ENCODE results near the gene CLDN5. TPM values are rescaled to one million over a fixed set of nuclear protein-coding genes. Genes with fewer than 3 reads are reported as not detected.

The CLDN5 gene
- total RNA-seq, 1 donor from 2014 or later, result not detected

DNA sequence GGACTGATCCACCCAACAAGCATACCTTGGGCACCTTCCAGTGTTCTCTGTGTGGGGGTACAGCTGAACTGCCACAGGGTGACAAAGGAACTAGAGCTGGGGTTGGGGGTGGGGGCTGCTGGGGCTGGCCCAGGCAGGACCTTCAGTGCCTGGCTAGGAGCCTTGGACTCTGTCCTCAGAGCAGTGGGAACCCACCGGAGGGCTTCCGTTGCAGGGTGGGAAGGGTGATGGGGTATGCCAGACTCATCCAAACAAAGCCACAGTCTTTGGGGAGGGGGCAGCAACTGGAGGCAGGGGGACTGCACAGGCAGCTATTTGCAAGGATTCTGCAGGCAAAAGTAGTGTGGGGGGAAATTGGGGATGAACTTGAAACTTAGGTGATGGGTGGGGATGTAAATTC, 35.7 kb upstream of the CLDN5 start:
- FAIRE-seq, result no peak
- Histone ChIP-seq H3K4me1 (ENCODE audit: insufficient read depth, low read length) (no peaks in the 10 kb centered on the region), H2AFZ (ENCODE audit: low read depth, low read length) (no peak overlapping the region), H3K4me3 (ENCODE audit: insufficient read depth, low read depth, low read length) (no peak overlapping the region), H3K9ac (ENCODE audit: low read length) (no peak overlapping the region), H3K9me3 (ENCODE audit: insufficient read depth, low read depth, low read length) (no peaks in the 10 kb centered on the region), H3K27me3 (ENCODE audit: insufficient read depth, low read length) (no peaks in the 10 kb centered on the region), H3K27ac (ENCODE audit: low read depth, low read length) (no peak overlapping the region), H3K79me2 (ENCODE audit: insufficient read depth, low read length) (no peaks in the 10 kb centered on the region), H3K36me3 (ENCODE audit: insufficient read depth, low read length) (no peaks in the 10 kb centered on the region), H4K20me1 (ENCODE audit: insufficient read depth, low read length) (no peaks in the 10 kb centered on the region), H3K4me2 (ENCODE audit: low read length) (no peak overlapping the region)
- Mint-ChIP-seq H3K4me3 (ENCODE audit: unreplicated experiment) (no peak overlapping the region), H3K36me3 (ENCODE audit: low read depth, unreplicated experiment) (no peaks in the 10 kb centered on the region), H3K27me3 (ENCODE audit: low read depth, unreplicated experiment) (peaks cover 5% of the 10 kb centered on the region), H3K9me3 (ENCODE audit: unreplicated experiment) (no peaks in the 10 kb centered on the region), H3K27ac (ENCODE audit: unreplicated experiment) (no peak overlapping the region), H3K4me1 (ENCODE audit: low read depth, unreplicated experiment) (peaks cover 6% of the 10 kb centered on the region)
- TF ChIP-seq CTCF (IDR thresholded peaks at IDR 0.05; ENCODE audit: insufficient read depth, low read depth, low read length), result no peak
- no peak for TF ChIP-seq EZH2 (IDR thresholded peaks at IDR 0.05; ENCODE audit: insufficient read depth, low read length)
- no peak for DNase-seq (ENCODE audit: low read depth)

DNA sequence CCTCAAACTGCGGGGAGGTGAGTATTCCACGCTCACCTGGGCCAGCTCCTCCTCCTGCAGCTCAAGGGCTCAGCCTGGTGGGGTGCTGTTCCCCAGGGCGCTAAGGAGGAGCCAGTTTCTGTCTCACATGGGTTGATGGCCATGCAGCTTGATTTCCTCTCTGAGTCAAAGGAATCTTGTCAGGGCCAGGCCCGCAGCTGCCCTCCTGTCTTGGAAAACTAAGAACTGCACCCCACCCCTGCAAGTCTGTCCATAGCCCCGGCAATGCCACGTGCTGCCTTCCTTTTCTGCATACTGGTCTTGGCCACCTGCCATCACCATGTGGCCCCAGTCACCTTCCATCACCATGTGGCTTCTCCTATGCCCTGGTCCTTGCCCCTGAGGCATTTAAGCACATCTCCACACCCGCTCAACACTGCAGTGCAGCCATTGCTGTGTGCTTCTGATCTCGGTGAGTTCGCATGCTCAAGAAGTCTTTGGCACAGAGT, 35.2 kb upstream of the CLDN5 start:
- no peaks in the 10 kb centered on the region for H3K4me1 ChIP-seq (ENCODE audit: insufficient read depth, low read length)
- DNase-seq (ENCODE audit: low read depth) (no peak), FAIRE-seq (no peak)
- H3K4me1 Mint-ChIP-seq (ENCODE audit: low read depth, unreplicated experiment), result peaks cover 6% of the 10 kb centered on the region
- H3K79me2 ChIP-seq (ENCODE audit: insufficient read depth, low read length), result no peaks in the 10 kb centered on the region
- no peak overlapping the region for H3K9ac ChIP-seq (ENCODE audit: low read length)
- H3K4me2 ChIP-seq (ENCODE audit: low read length), result no peak overlapping the region
- H3K9me3 ChIP-seq (ENCODE audit: insufficient read depth, low read depth, low read length), result no peaks in the 10 kb centered on the region
- no peaks in the 10 kb centered on the region for H3K27me3 ChIP-seq (ENCODE audit: insufficient read depth, low read length)
- peaks cover 5% of the 10 kb centered on the region for H3K27me3 Mint-ChIP-seq (ENCODE audit: low read depth, unreplicated experiment)
- no peaks in the 10 kb centered on the region for H3K36me3 Mint-ChIP-seq (ENCODE audit: low read depth, unreplicated experiment)
- H3K36me3 ChIP-seq (ENCODE audit: insufficient read depth, low read length), result no peaks in the 10 kb centered on the region
- no peaks in the 10 kb centered on the region for H4K20me1 ChIP-seq (ENCODE audit: insufficient read depth, low read length)
- no peak overlapping the region for H3K4me3 Mint-ChIP-seq (ENCODE audit: unreplicated experiment)
- no peak overlapping the region for H3K27ac ChIP-seq (ENCODE audit: low read depth, low read length)
- no peak overlapping the region for H3K4me3 ChIP-seq (ENCODE audit: insufficient read depth, low read depth, low read length)
- no peaks in the 10 kb centered on the region for H3K9me3 Mint-ChIP-seq (ENCODE audit: unreplicated experiment)
- no peak overlapping the region for H3K27ac Mint-ChIP-seq (ENCODE audit: unreplicated experiment)
- no peak overlapping the region for H2AFZ ChIP-seq (ENCODE audit: low read depth, low read length)
- TF ChIP-seq EZH2 (IDR thresholded peaks at IDR 0.05; ENCODE audit: insufficient read depth, low read length) (no peak), CTCF (IDR thresholded peaks at IDR 0.05; ENCODE audit: insufficient read depth, low read depth, low read length) (no peak)

DNA sequence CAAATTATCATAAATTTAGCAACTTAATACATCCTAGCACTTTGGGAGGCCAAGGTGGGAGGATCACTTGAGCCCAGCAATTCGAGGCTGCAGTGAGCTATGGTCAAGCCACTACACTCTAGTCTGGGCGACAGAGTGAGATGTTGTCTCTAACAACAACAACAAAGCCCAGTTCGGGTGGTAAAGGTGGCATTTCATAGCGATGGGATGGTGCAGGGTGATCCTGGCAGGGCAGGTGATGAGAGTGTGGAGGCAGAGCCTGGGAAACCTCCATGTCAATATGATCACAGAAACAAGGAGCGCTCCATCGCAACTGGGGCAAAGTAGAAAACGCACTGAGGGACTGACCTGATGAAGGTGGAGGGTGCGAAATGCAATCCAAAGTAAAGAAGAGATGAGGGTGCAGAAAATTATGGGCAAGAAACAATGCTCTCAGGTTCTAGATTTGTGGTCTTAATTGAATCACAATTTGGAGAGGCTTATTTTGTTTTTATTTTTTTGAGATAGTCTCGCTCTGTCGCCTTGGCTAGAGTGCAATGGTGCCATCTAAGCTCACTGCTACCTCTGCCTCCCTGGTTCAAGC, 32.8 kb upstream of the CLDN5 start:
- no peaks in the 10 kb centered on the region for H3K79me2 ChIP-seq (ENCODE audit: insufficient read depth, low read length)
- no peak overlapping the region for H2AFZ ChIP-seq (ENCODE audit: low read depth, low read length)
- TF ChIP-seq CTCF (IDR thresholded peaks at IDR 0.05; ENCODE audit: insufficient read depth, low read depth, low read length), result no peak
- TF ChIP-seq EZH2 (IDR thresholded peaks at IDR 0.05; ENCODE audit: insufficient read depth, low read length), result no peak
- Mint-ChIP-seq H3K4me1 (ENCODE audit: low read depth, unreplicated experiment) (peaks cover 6% of the 10 kb centered on the region), H3K4me3 (ENCODE audit: unreplicated experiment) (peak overlapping the region; percentile 34), H3K27me3 (ENCODE audit: low read depth, unreplicated experiment) (peaks cover 3% of the 10 kb centered on the region), H3K36me3 (ENCODE audit: low read depth, unreplicated experiment) (no peaks in the 10 kb centered on the region), H3K27ac (ENCODE audit: unreplicated experiment) (no peak overlapping the region), H3K9me3 (ENCODE audit: unreplicated experiment) (no peaks in the 10 kb centered on the region)
- FAIRE-seq (no peak), DNase-seq (ENCODE audit: low read depth) (no peak)
- H3K4me3 ChIP-seq (ENCODE audit: insufficient read depth, low read depth, low read length), result no peak overlapping the region
- no peak overlapping the region for H3K9ac ChIP-seq (ENCODE audit: low read length)
- H3K36me3 ChIP-seq (ENCODE audit: insufficient read depth, low read length), result no peaks in the 10 kb centered on the region
- H3K4me1 ChIP-seq (ENCODE audit: insufficient read depth, low read length), result no peaks in the 10 kb centered on the region
- no peaks in the 10 kb centered on the region for H4K20me1 ChIP-seq (ENCODE audit: insufficient read depth, low read length)
- H3K4me2 ChIP-seq (ENCODE audit: low read length), result no peak overlapping the region
- H3K27me3 ChIP-seq (ENCODE audit: insufficient read depth, low read length), result no peaks in the 10 kb centered on the region
- no peaks in the 10 kb centered on the region for H3K9me3 ChIP-seq (ENCODE audit: insufficient read depth, low read depth, low read length)
- no peak overlapping the region for H3K27ac ChIP-seq (ENCODE audit: low read depth, low read length)

Measured in astrocyte (in vitro differentiated cells and primary cell).